NB4 (cell line): ENCODE results near the gene PPTC7.

Experiments used
- POLR2A ChIP-seq: IDR thresholded peaks from 2 replicates; pipeline ENCODE4 v1.6.1; 2011; ENCODE audit warnings: mild to moderate bottlenecking; ENCODE audit not compliant: insufficient read length; ENCODE audit errors: extremely low read depth
- TF ChIP-seq, protein P1 (sequence below): IDR thresholded peaks from 2 replicates; pipeline ENCODE4 v1.6.1; 2011; ENCODE audit warnings: low read depth, low read length

DNA sequence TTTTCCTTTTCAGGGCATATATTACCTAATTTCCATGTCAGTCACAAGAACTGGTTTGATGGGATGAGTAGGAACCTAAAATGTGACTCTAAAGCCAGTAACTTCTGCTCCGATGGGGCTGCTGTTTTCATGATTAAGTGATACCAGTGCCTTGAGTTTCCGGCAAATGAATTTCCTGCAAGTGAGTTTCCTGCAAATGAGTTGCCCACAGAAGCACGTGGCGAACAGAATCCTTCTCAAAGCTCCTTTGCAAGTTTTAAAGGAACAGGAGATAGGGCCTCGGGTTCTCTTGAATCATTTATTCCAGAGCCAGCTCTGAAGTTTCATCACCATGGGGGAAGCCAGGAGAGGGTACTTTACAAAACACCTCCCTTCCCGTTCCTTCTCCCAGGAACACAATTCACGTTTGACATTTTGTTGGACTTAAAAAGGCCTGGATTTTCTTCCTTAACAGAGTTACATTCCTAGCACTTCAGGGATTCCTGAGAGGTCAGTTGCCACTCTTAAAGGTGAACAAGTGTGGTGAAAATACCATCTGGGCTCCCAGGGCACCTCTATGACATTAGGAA is 2.2 kb upstream of the PPTC7 start:
- no peak for TF ChIP-seq POLR2A
- TF ChIP-seq, protein P1, sequence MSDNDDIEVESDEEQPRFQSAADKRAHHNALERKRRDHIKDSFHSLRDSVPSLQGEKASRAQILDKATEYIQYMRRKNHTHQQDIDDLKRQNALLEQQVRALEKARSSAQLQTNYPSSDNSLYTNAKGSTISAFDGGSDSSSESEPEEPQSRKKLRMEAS = 0 out of 2 replicates have a peak, but pooled peaks have one; percentile 13
